Suprapubic skin (tissue), 4 donors: ENCODE measurements around the gene KRTAP19-4.

Source experiments
- CTCF ChIP-seq, 2 donors: fragments of 200-600 bp in 1 of 2; fragments of 450-650 bp in 1 of 2; sonication (generic) in 1 of 2; IDR thresholded peaks; one replicate each; pipeline ENCODE4 v1.5.1; 2016 to 2019; ENCODE audit warnings: antibody characterized with exemption in 2 of 2, mild to moderate bottlenecking in 1 of 2, moderate library complexity in 1 of 2
- EP300 ChIP-seq: sonication (generic); formaldehyde crosslinking; IDR thresholded peaks from one replicate; pipeline ENCODE4 v1.6.1; 2017; ENCODE audit warnings: antibody characterized with exemption
- POLR2A ChIP-seq, 2 donors: fragments of 450-650 bp; IDR thresholded peaks; one replicate each; pipeline ENCODE4 v1.6.1; 2017; ENCODE audit warnings: antibody characterized with exemption in 2 of 2, mild to moderate bottlenecking in 2 of 2, moderate library complexity in 2 of 2
- POLR2AphosphoS5 ChIP-seq, 3 donors: sonication (generic); formaldehyde crosslinking; IDR thresholded peaks; one replicate each; pipeline ENCODE4 v1.6.1; 2017; ENCODE audit warnings: antibody characterized with exemption in 3 of 3

DNA sequence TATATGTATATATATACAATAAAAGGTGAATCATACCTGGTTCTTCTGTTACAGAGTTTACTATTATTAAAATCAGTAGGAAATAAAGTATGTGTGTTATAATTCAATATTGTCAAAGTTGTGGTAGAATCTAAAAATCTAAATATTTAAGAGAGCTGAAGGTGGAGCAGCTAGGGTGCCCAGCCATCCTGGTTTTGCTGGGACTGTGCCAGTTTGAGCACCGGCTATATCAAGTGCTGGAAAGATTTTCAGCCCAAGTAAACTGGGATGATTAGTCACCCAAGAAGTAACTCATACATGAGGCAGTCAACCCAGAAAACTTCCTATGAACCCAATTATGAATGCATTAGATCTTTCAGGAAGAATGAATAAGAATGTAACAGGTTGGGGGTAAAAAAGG lies 21.9 kb upstream of the KRTAP19-4 start:
- TF ChIP-seq POLR2AphosphoS5 (IDR thresholded peaks at IDR 0.05) (no peak), CTCF (IDR thresholded peaks at IDR 0.05) (no peak), POLR2A (IDR thresholded peaks at IDR 0.05) (no peak), EP300 (no peak)
